ENCODE measurements around the gene KCTD16.

KCTD16 gene

DNA sequence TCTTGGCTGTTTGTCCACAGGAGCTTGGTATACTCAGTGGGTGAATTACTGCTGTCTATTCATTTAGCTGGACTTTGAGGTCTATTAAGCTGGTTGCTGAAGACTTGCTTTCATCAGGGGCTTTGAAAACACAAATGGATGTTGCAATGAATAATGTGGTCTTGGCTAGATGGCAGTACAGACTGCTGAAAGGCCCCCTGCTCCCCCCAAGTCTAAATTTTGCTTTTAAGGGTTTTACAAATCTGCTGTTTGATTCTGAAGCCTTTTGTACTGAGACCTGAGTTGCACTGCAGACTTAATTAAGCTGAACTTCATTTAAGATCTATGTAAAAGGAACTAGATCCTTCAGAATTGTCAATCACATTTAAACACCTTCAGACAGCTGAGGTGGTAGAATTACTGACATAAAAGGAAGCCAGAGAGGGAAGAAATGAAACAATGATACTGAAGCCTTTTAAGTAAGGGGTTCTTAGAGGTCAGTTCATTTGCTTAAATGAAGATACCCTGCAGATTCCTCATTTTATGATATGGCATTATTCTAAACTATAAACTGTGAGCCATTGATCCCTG lies 37.3 kb downstream of the KCTD16 start:
- DNase-seq (ENCODE audit: low read depth in 2 of 2), result no peak

- DNase-seq (ENCODE audit: low read depth in 2 of 2), result no peak
Measured at GRCh38 chr5:144209361-144209760, 38.7 kb downstream of the KCTD16 start.

DNA sequence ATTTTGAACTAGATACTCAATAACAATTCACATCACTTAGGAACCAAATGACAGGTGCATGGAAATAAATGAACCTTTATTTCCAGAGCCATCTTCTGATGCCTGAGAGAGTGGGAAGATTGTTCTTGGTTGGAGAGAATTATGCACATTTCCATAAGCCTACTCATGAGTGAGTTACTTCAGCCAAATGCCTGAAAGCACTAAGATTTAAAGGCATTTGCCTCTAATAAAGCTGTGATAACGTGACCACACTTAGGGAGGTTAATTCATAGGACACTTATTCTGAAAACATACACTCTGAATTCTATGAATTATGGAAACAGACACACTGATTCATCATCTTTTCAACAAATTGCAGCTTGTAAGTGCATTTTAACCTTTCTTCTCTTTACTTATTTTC lies 40.0 kb downstream of the KCTD16 start:
- no peak for DNase-seq (ENCODE audit: low read depth in 2 of 2)

DNA sequence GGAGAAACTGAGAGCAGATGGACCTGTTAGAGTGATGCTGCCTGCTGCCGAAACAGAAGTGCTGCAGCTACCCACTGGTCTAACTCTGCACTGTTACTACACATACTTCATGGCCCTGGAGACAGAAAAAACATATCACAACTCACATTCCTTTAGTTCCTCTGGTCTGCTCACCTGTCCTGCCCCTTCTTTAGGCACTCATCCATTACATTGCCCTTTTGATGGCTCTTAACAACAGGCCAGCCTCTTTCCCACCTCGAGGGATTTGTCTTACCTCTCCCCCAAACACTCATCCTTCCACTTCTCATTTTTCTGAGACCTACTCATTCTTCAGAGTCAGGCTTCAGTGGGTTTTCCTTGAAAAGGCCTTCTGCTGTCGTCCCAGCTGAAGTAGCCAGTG lies 49.2 kb downstream of the KCTD16 start:
- no peak for DNase-seq (ENCODE audit: low read depth in 2 of 2)

DNA sequence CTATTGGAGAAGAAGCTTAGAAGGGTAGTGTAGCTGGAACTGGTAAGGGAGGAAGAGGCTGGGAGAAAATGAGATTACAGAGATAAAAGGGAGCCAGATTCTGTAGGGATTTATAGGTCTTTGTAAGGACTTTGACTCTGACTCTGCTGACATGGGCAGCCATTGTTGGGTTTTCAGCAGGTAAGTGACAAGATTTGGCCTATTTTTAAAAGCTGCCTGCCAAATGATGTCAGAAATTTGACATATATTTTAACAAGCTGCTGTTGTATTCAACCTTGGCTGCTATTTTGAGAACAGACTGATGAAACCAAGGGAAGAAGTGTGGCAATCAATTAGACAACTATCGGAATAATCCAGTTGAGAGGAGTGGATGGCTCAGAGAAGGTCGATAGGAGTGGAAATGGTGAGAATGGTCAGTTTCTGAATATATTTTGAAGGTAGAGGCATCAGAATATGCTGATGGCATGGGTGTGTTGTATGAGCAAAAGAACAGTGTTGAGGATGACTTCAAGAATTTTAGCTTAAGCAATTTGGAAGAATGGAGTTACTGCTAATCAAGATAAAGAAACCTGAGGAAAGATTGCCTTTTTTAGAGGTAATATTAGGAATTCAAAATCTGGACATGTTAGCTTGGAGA lies 56.8 kb downstream of the KCTD16 start:
- DNase-seq (ENCODE audit: low read depth in 2 of 2), result no peak

- DNase-seq (ENCODE audit: low read depth in 2 of 2), result no peak
Measured at GRCh38 chr5:144230806-144231205, 60.1 kb downstream of the KCTD16 start.

- no peak for DNase-seq (ENCODE audit: low read depth in 2 of 2)
Measured at GRCh38 chr5:144232285-144232684, 61.6 kb downstream of the KCTD16 start.

DNA sequence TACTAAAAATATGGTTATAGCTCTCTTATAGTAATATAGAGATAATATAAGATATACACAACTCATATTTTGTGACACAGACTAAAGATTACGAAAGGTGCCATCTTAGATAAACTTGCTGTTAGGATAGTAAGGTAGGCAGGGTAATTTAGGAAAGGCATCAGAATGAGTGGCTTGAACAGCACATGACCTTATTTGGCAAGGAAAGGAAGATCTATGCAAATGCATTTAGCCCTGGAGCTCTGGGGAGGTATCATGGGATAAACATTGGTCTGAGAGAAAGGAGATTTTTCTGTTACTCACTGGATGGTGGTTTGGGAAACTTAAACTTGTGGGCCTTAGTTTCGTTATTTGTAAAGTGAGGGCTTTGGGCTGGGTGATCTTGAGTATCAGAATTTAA lies 65.8 kb downstream of the KCTD16 start:
- DNase-seq (ENCODE audit: low read depth in 2 of 2), result no peak

DNA sequence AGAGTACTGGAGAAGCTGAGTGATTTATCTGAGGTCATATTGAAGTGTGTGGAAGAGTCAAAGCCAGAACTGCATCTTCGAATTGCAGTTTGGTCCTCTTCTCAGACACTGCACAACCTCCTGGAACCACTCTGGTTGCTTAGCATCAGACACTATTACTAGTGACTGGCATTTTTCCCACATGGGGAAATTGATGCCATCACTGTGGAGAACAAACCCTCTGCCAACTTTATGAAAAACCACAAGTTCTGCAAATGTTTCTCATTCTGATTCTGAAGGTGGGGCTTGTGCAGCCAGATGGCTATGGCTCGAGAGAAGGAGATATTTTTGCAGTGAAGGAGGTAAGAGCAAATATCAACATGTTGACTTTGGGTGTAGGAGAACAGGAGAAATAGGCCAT lies 67.2 kb downstream of the KCTD16 start:
- DNase-seq (ENCODE audit: low read depth in 2 of 2), result no peak

DNA sequence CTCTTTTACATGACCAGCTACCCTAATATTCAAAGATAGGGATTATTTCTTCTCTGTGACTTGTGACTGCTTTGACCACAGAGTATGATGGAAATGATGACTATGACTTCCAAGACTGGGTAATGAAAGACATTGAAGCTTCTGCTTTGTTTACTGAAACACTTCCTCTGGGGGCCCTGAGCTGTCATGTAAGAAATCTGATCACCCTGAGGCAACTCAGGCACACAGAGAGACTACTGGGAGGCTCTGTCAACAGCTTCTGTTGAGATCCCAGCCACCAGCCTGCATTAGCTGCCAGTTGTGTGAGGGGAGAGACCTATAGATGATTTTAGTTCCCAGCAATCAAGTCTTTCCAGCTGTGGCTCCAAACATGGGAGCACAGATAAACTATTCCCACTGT lies 76.5 kb downstream of the KCTD16 start:
- no peak for DNase-seq (ENCODE audit: low read depth in 2 of 2)

DNA sequence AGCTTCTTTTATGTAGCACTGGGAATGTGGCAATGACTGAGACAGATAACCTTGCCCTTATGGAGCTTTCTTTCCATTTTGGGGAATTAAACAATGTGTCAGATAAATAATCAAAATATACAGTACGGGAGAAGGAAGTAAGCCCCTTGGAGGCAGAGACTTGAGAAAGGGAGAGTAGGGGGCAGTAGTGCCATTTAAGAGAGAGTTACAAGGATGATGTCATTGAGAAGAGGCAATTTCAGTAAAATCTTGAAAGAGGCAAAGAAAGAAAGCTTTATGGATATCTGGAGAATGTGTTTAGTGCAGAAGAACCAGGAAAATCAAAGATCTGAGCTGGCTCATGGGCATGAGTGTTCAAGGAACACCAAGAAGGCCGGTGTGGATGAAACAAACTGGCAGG lies 77.3 kb downstream of the KCTD16 start:
- DNase-seq (ENCODE audit: low read depth in 2 of 2), result no peak

- no peak for DNase-seq (ENCODE audit: low read depth in 2 of 2)
Measured at GRCh38 chr5:144249755-144250464, 79.2 kb downstream of the KCTD16 start.

- DNase-seq (ENCODE audit: low read depth in 2 of 2), result no peak
Measured at GRCh38 chr5:144254552-144254951, 83.9 kb downstream of the KCTD16 start.

- no peak for DNase-seq (ENCODE audit: low read depth in 2 of 2)
Measured at GRCh38 chr5:144260121-144260520, 89.4 kb downstream of the KCTD16 start.

GRCh38 chr5:144265643-144266247 lies 95.1 kb downstream of the KCTD16 start:
- DNase-seq (ENCODE audit: low read depth in 2 of 2), result no peak

DNA sequence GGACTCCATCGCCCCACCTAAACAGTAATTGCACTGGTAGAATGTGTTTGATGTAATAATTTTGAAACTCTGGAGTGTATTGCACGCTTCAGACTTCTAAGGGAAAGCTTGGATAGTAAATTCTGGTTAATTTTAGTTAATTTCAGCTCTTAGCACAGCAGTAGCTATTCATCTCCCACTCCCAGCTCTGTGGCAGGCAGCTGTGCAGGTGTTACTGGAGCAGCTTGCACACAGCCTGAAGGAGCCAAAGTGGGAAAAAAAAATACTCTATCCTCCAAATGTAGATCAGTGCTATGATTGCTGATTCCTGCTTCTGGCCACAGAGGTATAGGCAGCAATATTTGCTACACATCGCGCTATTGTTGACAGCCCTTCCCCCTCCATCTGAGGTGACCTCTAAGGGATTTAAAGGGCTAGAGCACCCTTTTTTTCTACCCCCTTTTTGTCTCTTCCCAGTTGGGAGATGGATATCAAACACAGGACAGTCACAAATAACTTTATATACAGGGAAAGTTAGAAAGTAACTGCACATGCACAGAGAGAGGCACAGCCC lies 97.4 kb downstream of the KCTD16 start:
- DNase-seq (ENCODE audit: low read depth in 2 of 2), result no peak

DNA sequence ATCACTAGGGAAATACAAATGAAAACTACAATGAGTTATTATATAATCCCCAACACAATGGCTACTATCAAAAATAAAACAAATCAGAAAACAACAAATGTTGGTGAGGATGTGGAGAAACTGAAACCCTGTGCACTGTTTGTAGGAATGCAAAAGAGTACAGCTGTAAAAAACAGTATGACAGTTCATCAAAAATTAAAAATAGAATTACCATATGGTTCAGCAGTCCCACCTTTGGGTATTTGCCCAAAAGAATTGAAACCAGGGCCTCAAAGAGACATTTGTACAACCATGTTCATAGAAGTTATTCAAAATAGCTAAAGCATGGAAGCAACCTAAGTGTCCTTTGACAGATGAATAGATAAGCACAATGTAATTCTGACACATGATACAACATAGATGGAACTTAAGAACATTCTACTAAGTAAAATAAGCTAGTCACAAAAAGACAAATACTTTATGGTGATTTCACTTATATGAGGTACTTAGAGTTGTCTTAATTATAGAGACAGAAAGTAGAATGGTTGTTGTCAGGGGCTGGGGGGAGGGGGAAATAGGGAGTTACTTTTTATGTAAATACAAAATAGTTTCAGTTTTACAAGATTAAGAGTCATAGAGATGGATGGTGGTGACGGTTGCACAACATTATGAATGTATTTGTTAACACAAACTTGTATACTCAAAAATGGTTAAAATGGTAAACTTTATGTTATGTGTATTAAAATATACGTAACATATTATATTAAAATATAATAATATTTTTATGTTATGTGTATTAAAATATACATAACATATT lies 102.8 kb downstream of the KCTD16 start:
- DNase-seq (ENCODE audit: low read depth in 2 of 2), result no peak

- DNase-seq (ENCODE audit: low read depth in 2 of 2), result no peak
Measured at GRCh38 chr5:144275329-144275728, 104.7 kb downstream of the KCTD16 start.

DNA sequence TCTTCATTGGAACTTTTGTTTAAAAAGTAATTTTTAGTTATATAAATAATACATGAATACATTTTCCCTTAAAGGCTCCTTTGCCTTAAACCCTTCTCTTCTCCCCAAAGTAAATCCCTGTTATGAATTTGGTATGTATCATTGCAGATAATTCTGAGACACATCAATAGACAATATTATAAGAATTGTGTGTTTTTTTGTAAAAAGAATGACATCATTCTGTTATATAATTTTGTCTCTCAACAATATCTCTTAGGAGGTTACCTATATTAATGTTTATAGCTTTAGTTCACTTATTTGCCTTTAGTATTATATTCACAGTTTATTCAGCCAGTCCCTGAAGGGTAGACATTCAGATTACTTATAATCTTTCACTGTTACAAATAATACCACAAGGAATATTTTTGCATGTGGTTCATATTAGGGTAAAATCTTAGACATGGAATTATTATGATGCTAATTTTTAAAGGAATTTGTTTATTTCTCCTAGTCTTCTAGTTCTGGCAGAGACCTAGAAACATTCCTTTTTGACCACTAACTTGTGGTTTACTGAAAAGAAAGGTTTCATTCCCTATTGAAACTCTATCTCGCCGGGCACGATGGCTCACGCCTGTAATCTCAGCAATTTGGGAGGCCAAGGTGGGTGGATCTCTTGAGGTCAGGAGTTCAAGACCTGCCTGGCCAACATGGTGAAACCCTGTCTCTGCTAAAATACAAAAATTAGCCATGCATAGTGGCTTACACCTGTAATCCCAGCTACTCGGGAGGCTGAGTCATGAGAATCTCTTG lies 105.6 kb downstream of the KCTD16 start:
- DNase-seq (ENCODE audit: low read depth in 2 of 2), result no peak

DNA sequence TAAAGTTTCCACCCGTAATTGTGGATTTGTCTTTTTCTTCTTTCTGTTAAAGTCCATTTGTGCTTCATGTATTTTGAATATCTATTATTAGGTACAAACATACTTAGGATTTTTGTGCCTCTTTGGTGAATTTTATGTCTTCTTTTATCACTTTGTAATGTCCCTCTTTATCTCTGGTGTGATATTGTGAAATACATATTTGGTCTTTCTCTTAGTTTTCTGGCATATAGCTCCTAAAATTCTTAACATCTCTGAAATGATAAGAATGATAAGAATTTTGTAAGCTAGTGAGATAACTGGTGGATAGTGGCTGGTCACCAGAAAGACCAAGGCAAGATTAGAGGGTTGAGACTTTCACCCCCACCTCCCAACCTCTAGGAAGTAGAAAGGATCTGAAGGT lies 111.1 kb downstream of the KCTD16 start:
- no peak for DNase-seq (ENCODE audit: low read depth in 2 of 2)

- DNase-seq (ENCODE audit: low read depth in 2 of 2), result no peak
Measured at GRCh38 chr5:144284036-144284435, 113.4 kb downstream of the KCTD16 start.

Measured in stimulated activated CD8-positive, alpha-beta memory T cell treated with anti-CD3 and anti-CD28 coated beads, Interleukin-2, amount 100 ng/mL, for 1 hour (primary cell).